HepG2 (cell line): ENCODE results near the gene SHISA9.

Source experiments
- ELF1 ChIP-seq: sonication (generic); formaldehyde crosslinking; IDR thresholded peaks from 2 replicates; pipeline ENCODE4 v1.4.0; 2020; ENCODE audit warnings: missing genetic modification reagents
- EZH2 ChIP-seq: conservative IDR thresholded peaks from 2 replicates; pipeline ENCODE4 v1.6.1; 2012; ENCODE audit warnings: mild to moderate bottlenecking, low read depth, low read length, moderate library complexity
- UBTF ChIP-seq: sonication (generic); formaldehyde crosslinking; IDR thresholded peaks from 2 replicates; pipeline ENCODE4 v1.4.0; 2020; ENCODE audit warnings: mild to moderate bottlenecking, missing genetic modification reagents
- ZSCAN9 ChIP-seq: IDR thresholded peaks from 2 replicates; pipeline ENCODE4 v1.6.1; 2016; ENCODE audit warnings: borderline replicate concordance
- TF ChIP-seq, protein P1 (sequence below), 2 experiments: fragments of 450-650 bp in 1 of 2; sonication (generic) in 1 of 2; formaldehyde crosslinking in 1 of 2; IDR thresholded peaks; 2 replicates each; pipeline versions ENCODE4 v1.6.1 to v1.8.0; 2016 to 2022; ENCODE audit warnings: antibody characterized with exemption in 1 of 2, mild to moderate bottlenecking in 1 of 2, missing genetic modification reagents in 1 of 2

DNA sequence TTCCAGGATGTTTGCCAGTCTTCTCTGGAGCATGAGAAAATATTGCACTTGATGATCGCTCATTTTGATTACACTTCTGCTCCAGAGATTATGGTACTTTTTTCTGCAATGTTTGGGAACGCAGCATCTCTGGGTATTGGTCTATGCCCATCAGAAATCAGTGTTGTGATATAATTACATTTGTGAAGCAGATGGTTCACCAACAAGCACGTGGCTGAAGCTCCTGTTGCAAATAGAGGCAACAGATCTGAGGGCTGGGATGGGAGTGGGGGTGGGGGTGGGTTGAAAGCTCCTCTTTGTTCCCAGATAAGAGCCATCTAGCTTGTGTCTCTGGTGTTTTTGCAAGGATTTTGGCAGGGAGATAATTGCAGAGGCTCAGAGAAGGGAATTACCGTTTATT lies 252.3 kb downstream of the SHISA9 start:
- TF ChIP-seq ZSCAN9 (CRISPR knock-in tag): no peak
- no peak for TF ChIP-seq EZH2
- TF ChIP-seq, protein P1, sequence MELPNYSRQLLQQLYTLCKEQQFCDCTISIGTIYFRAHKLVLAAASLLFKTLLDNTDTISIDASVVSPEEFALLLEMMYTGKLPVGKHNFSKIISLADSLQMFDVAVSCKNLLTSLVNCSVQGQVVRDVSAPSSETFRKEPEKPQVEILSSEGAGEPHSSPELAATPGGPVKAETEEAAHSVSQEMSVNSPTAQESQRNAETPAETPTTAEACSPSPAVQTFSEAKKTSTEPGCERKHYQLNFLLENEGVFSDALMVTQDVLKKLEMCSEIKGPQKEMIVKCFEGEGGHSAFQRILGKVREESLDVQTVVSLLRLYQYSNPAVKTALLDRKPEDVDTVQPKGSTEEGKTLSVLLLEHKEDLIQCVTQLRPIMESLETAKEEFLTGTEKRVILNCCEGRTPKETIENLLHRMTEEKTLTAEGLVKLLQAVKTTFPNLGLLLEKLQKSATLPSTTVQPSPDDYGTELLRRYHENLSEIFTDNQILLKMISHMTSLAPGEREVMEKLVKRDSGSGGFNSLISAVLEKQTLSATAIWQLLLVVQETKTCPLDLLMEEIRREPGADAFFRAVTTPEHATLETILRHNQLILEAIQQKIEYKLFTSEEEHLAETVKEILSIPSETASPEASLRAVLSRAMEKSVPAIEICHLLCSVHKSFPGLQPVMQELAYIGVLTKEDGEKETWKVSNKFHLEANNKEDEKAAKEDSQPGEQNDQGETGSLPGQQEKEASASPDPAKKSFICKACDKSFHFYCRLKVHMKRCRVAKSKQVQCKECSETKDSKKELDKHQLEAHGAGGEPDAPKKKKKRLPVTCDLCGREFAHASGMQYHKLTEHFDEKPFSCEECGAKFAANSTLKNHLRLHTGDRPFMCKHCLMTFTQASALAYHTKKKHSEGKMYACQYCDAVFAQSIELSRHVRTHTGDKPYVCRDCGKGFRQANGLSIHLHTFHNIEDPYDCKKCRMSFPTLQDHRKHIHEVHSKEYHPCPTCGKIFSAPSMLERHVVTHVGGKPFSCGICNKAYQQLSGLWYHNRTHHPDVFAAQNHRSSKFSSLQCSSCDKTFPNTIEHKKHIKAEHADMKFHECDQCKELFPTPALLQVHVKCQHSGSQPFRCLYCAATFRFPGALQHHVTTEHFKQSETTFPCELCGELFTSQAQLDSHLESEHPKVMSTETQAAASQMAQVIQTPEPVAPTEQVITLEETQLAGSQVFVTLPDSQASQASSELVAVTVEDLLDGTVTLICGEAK (IDR thresholded peaks at IDR 0.05): no peak
- TF ChIP-seq, protein P1 (CRISPR knock-in tag; IDR thresholded peaks at IDR 0.05): no peak
- no peak for TF ChIP-seq ELF1 (CRISPR knock-in tag)
- TF ChIP-seq UBTF: no peak
